A673 (cell line): Measurements from ENCODE around the gene P3H4. TPM values are rescaled to one million over a fixed set of nuclear protein-coding genes. Genes with fewer than 3 reads are reported as not detected.

Experiments
- BruUV-seq: library from RNA; stranded (reverse); fragments of 400-500 nt; replicated peaks from 2 replicates; lab custom pipeline; 2021; lab: Mats Ljungman, UMichigan
- CTCF ChIA-PET: fragments of 300-600 bp; sonication (Branson Sonifier 250); formaldehyde crosslinking; loops from one replicate; lab custom pipeline; 2022; ENCODE audit warnings: antibody characterized with exemption; lab: Charles Lee
- POLR2A ChIA-PET: fragments of 300-600 bp; sonication (Branson Sonifier 250); formaldehyde crosslinking; loops from one replicate; lab custom pipeline; 2022; ENCODE audit warnings: antibody characterized with exemption; ENCODE audit not compliant: low non-redundant PET; lab: Charles Lee
- DNase-seq: peaks from one replicate; pipeline ENCODE4 v3.0.0-alpha.2; 2015; ENCODE audit warnings: low spot score
- H3K27ac ChIP-seq: fragments of 200-600 bp; sonication (generic); 2 replicates; pipeline ENCODE4 v1.5.1; 2016; ENCODE audit warnings: mixed run types, low read depth, mild to moderate bottlenecking, mixed read lengths, antibody characterized with exemption, low read length; ENCODE audit not compliant: poor library complexity, severe bottlenecking
- H3K27me3 ChIP-seq: fragments of 200-600 bp; sonication (generic); replicated peaks from 2 replicates; pipeline ENCODE4 v1.6.1; 2017; ENCODE audit warnings: mixed run types, low read depth, mild to moderate bottlenecking, mixed read lengths, antibody characterized with exemption, low read length; ENCODE audit not compliant: insufficient read depth, poor library complexity
- H3K36me3 ChIP-seq: fragments of 200-600 bp; sonication (generic); 2 replicates; pipeline ENCODE4 v1.6.1; 2016; ENCODE audit warnings: mixed run types, mild to moderate bottlenecking, mixed read lengths, antibody characterized with exemption, low read length; ENCODE audit not compliant: insufficient read depth, poor library complexity, severe bottlenecking
- H3K4me1 ChIP-seq: fragments of 200-600 bp; sonication (generic); 2 replicates; pipeline ENCODE4 v1.6.1; 2017; ENCODE audit warnings: mixed run types, mild to moderate bottlenecking, mixed read lengths, antibody characterized with exemption, low read length; ENCODE audit not compliant: insufficient read depth, poor library complexity, severe bottlenecking
- H3K4me3 ChIP-seq: fragments of 200-600 bp; sonication (generic); 2 replicates; pipeline ENCODE4 v1.5.1; 2016; ENCODE audit warnings: low read depth, mixed run types, mild to moderate bottlenecking, mixed read lengths, low read length; ENCODE audit not compliant: poor library complexity, severe bottlenecking
- H3K9me3 ChIP-seq: fragments of 200-600 bp; sonication (generic); 2 replicates; pipeline ENCODE4 v1.6.1; 2016; ENCODE audit warnings: mixed run types, low read depth, mild to moderate bottlenecking, mixed read lengths, antibody characterized with exemption, low read length; ENCODE audit not compliant: poor library complexity, severe bottlenecking
- CTCF ChIP-seq: fragments of 300-800, 200-600 bp; sonication (generic); conservative IDR thresholded peaks from 2 replicates; pipeline ENCODE4 v1.5.1; 2017; ENCODE audit warnings: low read depth, mild to moderate bottlenecking, antibody characterized with exemption, low read length, moderate library complexity, mixed read lengths
- EZH2 ChIP-seq: fragments of 200-600 bp; sonication (generic); IDR thresholded peaks from 2 replicates; pipeline ENCODE4 v1.6.1; 2017; ENCODE audit warnings: borderline replicate concordance, low read depth, mild to moderate bottlenecking, mixed read lengths, antibody characterized with exemption, low read length; ENCODE audit not compliant: poor library complexity, severe bottlenecking
- intact Hi-C: fragments of 100-400 bp; cut with micrococcal nuclease; formaldehyde crosslinking; loops from one replicate; pipeline ENCODE4 v1.10.0; 2022; ENCODE audit not compliant: unreplicated experiment
- total RNA-seq: library from RNA; stranded (reverse); gene quantifications from 2 replicates; pipeline ENCODE4 v1.2.3, GENCODE V29; 2021

The P3H4 gene
- total RNA-seq, 1 experiment from 2014 or later: 5.9 TPM

- TF ChIP-seq CTCF (no peak), EZH2 (no peak)
- no peak overlapping the region for H3K4me3 ChIP-seq
- BruUV-seq: no TSS peak
- POLR2A ChIA-PET: no interaction called here
- H3K9me3 ChIP-seq: no peaks in the 10 kb centered on the region
- intact Hi-C loops: no loop called here
- no peaks in the 10 kb centered on the region for H3K27me3 ChIP-seq
- H3K36me3 ChIP-seq: peaks cover 3% of the 10 kb centered on the region
- no peak overlapping the region for H3K27ac ChIP-seq
- no peaks in the 10 kb centered on the region for H3K4me1 ChIP-seq
- DNase-seq: no peak
- CTCF ChIA-PET: no interaction called here
Observed at GRCh38 chr17:41754066-41754465, 57.7 kb downstream of the P3H4 start.

Other genes starting within 250 kb of the P3H4 start
- gene KRT9, start 239.9 kb downstream of the P3H4 start, total RNA-seq: not detected in 2 replicates
- gene KRT14, start 225.1 kb downstream of the P3H4 start, total RNA-seq: not detected in 2 replicates
- gene KRT16, start 199.2 kb downstream of the P3H4 start, total RNA-seq: not detected in 2 replicates
- 54.1 and 82.2 TPM in 2 replicates for gene KRT17, start 187.4 kb downstream of the P3H4 start, total RNA-seq
- gene EIF1, start 123.1 kb downstream of the P3H4 start, total RNA-seq: 504 and 524 TPM in 2 replicates
- gene GAST, start 99.6 kb downstream of the P3H4 start, total RNA-seq: not detected in 2 replicates
- gene HAP1, start 77.3 kb downstream of the P3H4 start, total RNA-seq: 1.4 and 1.5 TPM in 2 replicates
- gene JUP, start 25.2 kb downstream of the P3H4 start, total RNA-seq: 15.7 and 25.2 TPM in 2 replicates
- gene FKBP10, start 1.1 kb upstream of the P3H4 start, total RNA-seq: 30.0 and 43.6 TPM in 2 replicates
- 46.7 and 50.7 TPM in 2 replicates for gene NT5C3B, start 24.3 kb upstream of the P3H4 start, total RNA-seq
- not detected in 2 replicates for gene KLHL10, start 25.9 kb upstream of the P3H4 start, total RNA-seq
- 10.8 and 12.0 TPM in 2 replicates for gene KLHL11, start 53.5 kb upstream of the P3H4 start, total RNA-seq
- 175 and 191 TPM in 2 replicates for gene ACLY, start 107.0 kb upstream of the P3H4 start, total RNA-seq
- gene ODAD4, start 118.7 kb upstream of the P3H4 start, total RNA-seq: 0.97 and 1.8 TPM in 2 replicates
- 55.5 and 55.6 TPM in 2 replicates for gene CNP, start 154.8 kb upstream of the P3H4 start, total RNA-seq
- gene DNAJC7, start 205.5 kb upstream of the P3H4 start, total RNA-seq: 77.4 and 94.6 TPM in 2 replicates
- 25.4 and 28.7 TPM in 2 replicates for gene NKIRAS2, start 208.1 kb upstream of the P3H4 start, total RNA-seq
- gene C17orf113, start 238.7 kb upstream of the P3H4 start, total RNA-seq: 0.41 and 0.72 TPM in 2 replicates